NT2/D1 (cell line): ENCODE measurements around the gene REEP6.
"Not testable (repeated sequence)": the region's sequence is repeated elsewhere in the genome, so short reads cannot be mapped to it uniquely, and the experiment has no call there.

ENCODE experiments used
- DNase-seq: peaks from one replicate; pipeline ENCODE4 v3.0.0-alpha.2; 2011; ENCODE audit warnings: low read depth, low spot score
- H3K27me3 ChIP-seq: 2 replicates; pipeline ENCODE4 v1.6.0; 2011; ENCODE audit warnings: mild to moderate bottlenecking; ENCODE audit not compliant: insufficient read length, insufficient read depth
- H3K36me3 ChIP-seq: 2 replicates; pipeline ENCODE4 v1.6.1; 2011; ENCODE audit warnings: mild to moderate bottlenecking, low read length, mixed read lengths; ENCODE audit not compliant: insufficient read depth, insufficient read length
- H3K4me1 ChIP-seq: 2 replicates; pipeline ENCODE4 v1.5.1; 2011; ENCODE audit not compliant: insufficient read depth, insufficient read length
- H3K4me3 ChIP-seq: 2 replicates; pipeline ENCODE4 v1.5.1; 2011; ENCODE audit warnings: low read depth; ENCODE audit not compliant: insufficient read length
- H3K9ac ChIP-seq: 2 replicates; pipeline ENCODE4 v1.6.0; 2011; ENCODE audit warnings: low read depth; ENCODE audit not compliant: insufficient read length
- H3K9me3 ChIP-seq: 2 replicates; pipeline ENCODE4 v1.5.1; 2011; ENCODE audit warnings: mild to moderate bottlenecking, low read length; ENCODE audit not compliant: insufficient read depth
- SUZ12 ChIP-seq: IDR thresholded peaks from 2 replicates; pipeline ENCODE4 v1.6.1; 2011; ENCODE audit not compliant: insufficient read length, insufficient read depth; ENCODE audit errors: extremely low read depth
- YY1 ChIP-seq: IDR thresholded peaks from 2 replicates; pipeline ENCODE4 v1.6.1; 2011; ENCODE audit not compliant: insufficient read length, insufficient read depth
- ZNF274 ChIP-seq: IDR thresholded peaks from 2 replicates; pipeline ENCODE4 v1.6.1; 2011; ENCODE audit warnings: mild to moderate bottlenecking, low read depth, low read length

The REEP6 gene

GRCh38 chr19:1496714-1497577, 6.0 kb downstream of the REEP6 start:
- Histone ChIP-seq H3K27me3 (peaks cover 1% of the 10 kb centered on the region), H3K9ac (no peak overlapping the region), H3K4me3 (no peak overlapping the region), H3K4me1 (peaks cover 22% of the 10 kb centered on the region), H3K36me3 (no peaks in the 10 kb centered on the region), H3K9me3 (peaks cover 10% of the 10 kb centered on the region; the same call in 1 of the 2 replicates)
- no peak for TF ChIP-seq ZNF274
- TF ChIP-seq SUZ12, result no peak
- no peak for TF ChIP-seq YY1
- DNase-seq, result no peak

GRCh38 chr19:1497578-1498235, 6.7 kb downstream of the REEP6 start:
- H3K36me3 ChIP-seq, result no peaks in the 10 kb centered on the region
- peaks cover 2% of the 10 kb centered on the region for H3K27me3 ChIP-seq
- H3K9me3 ChIP-seq, result peaks cover 10% of the 10 kb centered on the region; the same call in 1 of the 2 replicates
- no peak overlapping the region for H3K9ac ChIP-seq
- peaks cover 20% of the 10 kb centered on the region for H3K4me1 ChIP-seq
- no peak for DNase-seq
- TF ChIP-seq ZNF274, result no peak
- H3K4me3 ChIP-seq, result no peak overlapping the region

- Histone ChIP-seq H3K9me3 (peaks cover 10% of the 10 kb centered on the region; the same call in 1 of the 2 replicates), H3K27me3 (peaks cover 17% of the 10 kb centered on the region), H3K4me1 (peaks cover 25% of the 10 kb centered on the region)
- not testable (repeated sequence) for H3K9ac ChIP-seq, DNase-seq, H3K36me3 ChIP-seq, H3K4me3 ChIP-seq
Observed at GRCh38 chr19:1499231-1499630, 8.2 kb downstream of the REEP6 start.

GRCh38 chr19:1501200-1501595, 10.2 kb downstream of the REEP6 start:
- no peak overlapping the region for H3K9ac ChIP-seq
- H3K9me3 ChIP-seq, result peaks cover 10% of the 10 kb centered on the region; the same call in 1 of the 2 replicates
- H3K27me3 ChIP-seq, result peaks cover 18% of the 10 kb centered on the region
- no peaks in the 10 kb centered on the region for H3K36me3 ChIP-seq
- no peak for DNase-seq
- no peak for TF ChIP-seq ZNF274
- TF ChIP-seq SUZ12, result no peak
- TF ChIP-seq YY1, result no peak
- H3K4me1 ChIP-seq, result peaks cover 23% of the 10 kb centered on the region
- H3K4me3 ChIP-seq, result no peak overlapping the region

- Histone ChIP-seq H3K9me3 (peaks cover 10% of the 10 kb centered on the region; the same call in 1 of the 2 replicates), H3K4me1 (peaks cover 19% of the 10 kb centered on the region), H3K27me3 (peaks cover 18% of the 10 kb centered on the region), H3K4me3 (no peak overlapping the region), H3K9ac (no peak overlapping the region), H3K36me3 (no peaks in the 10 kb centered on the region)
- TF ChIP-seq ZNF274 (no peak), SUZ12 (no peak), YY1 (no peak)
- no peak for DNase-seq
Observed at GRCh38 chr19:1502433-1503088, 11.6 kb downstream of the REEP6 start.

GRCh38 chr19:1503089-1503924, 12.3 kb downstream of the REEP6 start:
- no peak overlapping the region for H3K4me3 ChIP-seq
- TF ChIP-seq SUZ12 (no peak), YY1 (no peak), ZNF274 (no peak)
- peaks cover 18% of the 10 kb centered on the region for H3K27me3 ChIP-seq
- peaks cover 10% of the 10 kb centered on the region; the same call in 1 of the 2 replicates for H3K9me3 ChIP-seq
- H3K4me1 ChIP-seq, result peaks cover 18% of the 10 kb centered on the region
- no peak for DNase-seq
- H3K36me3 ChIP-seq, result no peaks in the 10 kb centered on the region
- H3K9ac ChIP-seq, result peak overlapping the region; percentile 61
